Measurements from ENCODE around the gene ASPSCR1.

The ASPSCR1 gene

GRCh38 chr17:82012640-82013295 lies 35.3 kb downstream of the ASPSCR1 start:
- no peak for DNase-seq (ENCODE audit: low read depth in 2 of 2)

- DNase-seq (ENCODE audit: low read depth in 2 of 2) = no peak
Measured at GRCh38 chr17:82013341-82013740, 35.9 kb downstream of the ASPSCR1 start.

- no peak for DNase-seq (ENCODE audit: low read depth in 2 of 2)
Measured at GRCh38 chr17:82013772-82014321, 36.4 kb downstream of the ASPSCR1 start.

GRCh38 chr17:82014432-82014831 lies 37.0 kb downstream of the ASPSCR1 start:
- DNase-seq (ENCODE audit: low read depth in 2 of 2) = no peak

- no peak for DNase-seq (ENCODE audit: low read depth in 2 of 2)
Measured at GRCh38 chr17:82014971-82015310, 37.5 kb downstream of the ASPSCR1 start.

GRCh38 chr17:82015311-82015971 lies 38.0 kb downstream of the ASPSCR1 start:
- no peak for DNase-seq (ENCODE audit: low read depth in 2 of 2)

GRCh38 chr17:82016061-82016874 lies 38.8 kb downstream of the ASPSCR1 start:
- no peak for DNase-seq (ENCODE audit: low read depth in 2 of 2)

GRCh38 chr17:82016875-82017459 lies 39.5 kb downstream of the ASPSCR1 start:
- no peak for DNase-seq (ENCODE audit: low read depth in 2 of 2)

GRCh38 chr17:82017612-82018151 lies 40.3 kb downstream of the ASPSCR1 start:
- no peak for DNase-seq (ENCODE audit: low read depth in 2 of 2)

GRCh38 chr17:82018152-82018988 lies 40.9 kb downstream of the ASPSCR1 start:
- DNase-seq (ENCODE audit: low read depth in 2 of 2) = no peak

GRCh38 chr17:82018989-82019689 lies 41.7 kb downstream of the ASPSCR1 start:
- DNase-seq (ENCODE audit: low read depth in 2 of 2) = no peak

- peak; percentile 45 to 69 for DNase-seq (ENCODE audit: low read depth in 2 of 2)
Measured at GRCh38 chr17:82019690-82020571, 42.5 kb downstream of the ASPSCR1 start.

- no peak for DNase-seq (ENCODE audit: low read depth in 2 of 2)
Measured at GRCh38 chr17:82020572-82021106, 43.2 kb downstream of the ASPSCR1 start.

- peak in 1 of 2 donors; percentile 35 for DNase-seq (ENCODE audit: low read depth in 2 of 2)
Measured at GRCh38 chr17:82021107-82021899, 43.9 kb downstream of the ASPSCR1 start.

- no peak for DNase-seq (ENCODE audit: low read depth in 2 of 2)
Measured at GRCh38 chr17:82021900-82022309, 44.5 kb downstream of the ASPSCR1 start.

- DNase-seq (ENCODE audit: low read depth in 2 of 2) = no peak
Measured at GRCh38 chr17:82022310-82022980, 45.0 kb downstream of the ASPSCR1 start, which contains the start of gene CENPX. CENPX (minus strand) TSS chr17:82022878; CDS start chr17:82022861, 17 bp downstream.

GRCh38 chr17:82022981-82023446 lies 45.6 kb downstream of the ASPSCR1 start, which contains the start of gene LRRC45:
LRRC45 (plus strand) TSS chr17:82023305; CDS start chr17:82023644, 339 bp downstream.
- DNase-seq (ENCODE audit: low read depth in 2 of 2) = peak; percentile 99 to 100

Data from stimulated activated CD4-positive, alpha-beta T cell treated with anti-CD3 and anti-CD28 coated beads, Interleukin-1b, Interleukin-23, amount 100 ng/mL, for 4 hours (primary cell).